ENCODE measurements around the gene MDH2.
"Not testable (repeated sequence)": the region's sequence is repeated elsewhere in the genome, so short reads cannot be mapped to it uniquely, and the experiment has no call there.

Gene MDH2

GRCh38 chr7:76047305-76047810 is 548 bp upstream of the MDH2 start:
- peak; percentile 36 for DNase-seq (ENCODE audit: low spot score)

- no peak for DNase-seq (ENCODE audit: low spot score)
Observed at GRCh38 chr7:76048668-76048988, 722 bp downstream of the MDH2 start.

GRCh38 chr7:76049295-76049694 is 1.4 kb downstream of the MDH2 start:
- no peak for DNase-seq (ENCODE audit: low spot score)

- DNase-seq (ENCODE audit: low spot score): no peak
Observed at GRCh38 chr7:76050545-76050944, 2.6 kb downstream of the MDH2 start.

GRCh38 chr7:76051840-76052239 is 3.9 kb downstream of the MDH2 start:
- no peak for DNase-seq (ENCODE audit: low spot score)

- not testable (repeated sequence) for DNase-seq (ENCODE audit: low spot score)
Observed at GRCh38 chr7:76052681-76053080, 4.8 kb downstream of the MDH2 start.

- DNase-seq (ENCODE audit: low spot score): no peak
Observed at GRCh38 chr7:76053461-76053860, 5.6 kb downstream of the MDH2 start.

- no peak for DNase-seq (ENCODE audit: low spot score)
Observed at GRCh38 chr7:76054123-76055120, 6.5 kb downstream of the MDH2 start.

GRCh38 chr7:76056241-76056640 is 8.3 kb downstream of the MDH2 start:
- no peak for DNase-seq (ENCODE audit: low spot score)

GRCh38 chr7:76057103-76057812 is 9.4 kb downstream of the MDH2 start:
- no peak for DNase-seq (ENCODE audit: low spot score)

GRCh38 chr7:76057813-76058145 is 9.9 kb downstream of the MDH2 start:
- DNase-seq (ENCODE audit: low spot score): no peak

GRCh38 chr7:76058745-76059144 is 10.8 kb downstream of the MDH2 start:
- not testable (repeated sequence) for DNase-seq (ENCODE audit: low spot score)

GRCh38 chr7:76060842-76061241 is 12.9 kb downstream of the MDH2 start:
- no peak for DNase-seq (ENCODE audit: low spot score)

- no peak for DNase-seq (ENCODE audit: low spot score)
Observed at GRCh38 chr7:76062254-76062653, 14.3 kb downstream of the MDH2 start.

- no peak for DNase-seq (ENCODE audit: low spot score)
Observed at GRCh38 chr7:76063114-76063513, 15.2 kb downstream of the MDH2 start.

GRCh38 chr7:76063525-76063924 is 15.6 kb downstream of the MDH2 start:
- DNase-seq (ENCODE audit: low spot score): no peak

- DNase-seq (ENCODE audit: low spot score): no peak
Observed at GRCh38 chr7:76064208-76064970, 16.5 kb downstream of the MDH2 start.

GRCh38 chr7:76065016-76065612 is 17.2 kb downstream of the MDH2 start:
- DNase-seq (ENCODE audit: low spot score): no peak

GRCh38 chr7:76066716-76067503 is 19.0 kb downstream of the MDH2 start:
- no peak for DNase-seq (ENCODE audit: low spot score)

GRCh38 chr7:76069238-76069638 is 21.3 kb downstream of the MDH2 start:
- no peak for DNase-seq (ENCODE audit: low spot score)
